ENCODE measurements around the gene KCNJ6.

Gene KCNJ6

GRCh38 chr21:37811711-37812110, 104.5 kb downstream of the KCNJ6 start:
- DNase-seq: no peak

GRCh38 chr21:37808261-37808660, 108.0 kb downstream of the KCNJ6 start:
- no peak for DNase-seq

- DNase-seq: no peak
These were observed 111.0 kb downstream of the KCNJ6 start for GRCh38 chr21:37805266-37805665.

- DNase-seq: no peak
These were observed 112.3 kb downstream of the KCNJ6 start for GRCh38 chr21:37804001-37804400.

GRCh38 chr21:37803101-37803651, 113.1 kb downstream of the KCNJ6 start:
- DNase-seq: no peak

GRCh38 chr21:37800456-37801061, 115.7 kb downstream of the KCNJ6 start:
- DNase-seq: no peak

GRCh38 chr21:37800057-37800455, 116.2 kb downstream of the KCNJ6 start:
- no peak for DNase-seq

GRCh38 chr21:37799211-37800056, 116.8 kb downstream of the KCNJ6 start:
- peak; percentile 63 for DNase-seq

GRCh38 chr21:37797403-37797802, 118.9 kb downstream of the KCNJ6 start:
- no peak for DNase-seq

- no peak for DNase-seq
These were observed 120.2 kb downstream of the KCNJ6 start for GRCh38 chr21:37796011-37796410.

- DNase-seq: no peak
These were observed 122.6 kb downstream of the KCNJ6 start for GRCh38 chr21:37793660-37794059.

- DNase-seq: no peak
These were observed 124.2 kb downstream of the KCNJ6 start for GRCh38 chr21:37792046-37792445.

GRCh38 chr21:37790905-37791304, 125.4 kb downstream of the KCNJ6 start:
- no peak for DNase-seq

- no peak for DNase-seq
These were observed 127.8 kb downstream of the KCNJ6 start for GRCh38 chr21:37788503-37788902.

- DNase-seq: peak; percentile 4
These were observed 128.8 kb downstream of the KCNJ6 start for GRCh38 chr21:37787456-37787855.

- no peak for DNase-seq
These were observed 131.5 kb downstream of the KCNJ6 start for GRCh38 chr21:37784591-37785318.

- no peak for DNase-seq
These were observed 133.2 kb downstream of the KCNJ6 start for GRCh38 chr21:37783016-37783415.

GRCh38 chr21:37780991-37781983, 135.0 kb downstream of the KCNJ6 start:
- no peak for DNase-seq

- DNase-seq: no peak
These were observed 145.1 kb downstream of the KCNJ6 start for GRCh38 chr21:37771181-37771580.

- DNase-seq: no peak
These were observed 145.8 kb downstream of the KCNJ6 start for GRCh38 chr21:37770461-37770860.

- DNase-seq: no peak
These were observed 146.6 kb downstream of the KCNJ6 start for GRCh38 chr21:37769656-37770055.

GRCh38 chr21:37767984-37768383, 148.3 kb downstream of the KCNJ6 start:
- no peak for DNase-seq
